Measurements from ENCODE around the gene EXOSC10. TPM values are rescaled to one million over a fixed set of nuclear protein-coding genes. Genes with fewer than 3 reads are reported as not detected.
A peak's percentile ranks its signal among the peaks of the same experiment; 100 is the strongest.
"Not testable (repeated sequence)": the region's sequence is repeated elsewhere in the genome, so short reads cannot be mapped to it uniquely, and the experiment has no call there.

Gene EXOSC10
- total and polyA plus RNA-seq, 2 experiments from 2014 or later, result 55.5 to 72.9 TPM

- TF ChIP-seq ZNF462 (CRISPR knock-in tag; IDR thresholded peaks at IDR 0.05) (no peak), EZH2 (IDR thresholded peaks at IDR 0.05; ENCODE audit: low read depth, unreplicated experiment) (no peak), POLR2AphosphoS5 (IDR thresholded peaks at IDR 0.05; ENCODE audit: low read depth) (no peak), STAT1 (IDR thresholded peaks at IDR 0.05; ENCODE audit: unreplicated experiment) (no peak), NANOG (IDR thresholded peaks at IDR 0.05; ENCODE audit: borderline replicate concordance) (no peak), ZNF114 (CRISPR knock-in tag; IDR thresholded peaks at IDR 0.05) (no peak), CREB1 (CRISPR knock-in tag; IDR thresholded peaks at IDR 0.05; ENCODE audit: low read depth) (no peak), JUNB (IDR thresholded peaks at IDR 0.05; ENCODE audit: unreplicated experiment) (no peak)
These were observed 34.7 kb downstream of the EXOSC10 start (continued) for GRCh38 chr1:11064942-11065341.

- peak; percentile 48 to 49 for TF ChIP-seq CTCF (conservative IDR thresholded peaks at IDR 0.05; ENCODE audit: low read depth in 2 of 2)
- peak; percentile 67 for DNase-seq (ENCODE audit: low spot score)
- Histone ChIP-seq H3K79me2 (replicated peaks; ENCODE audit: insufficient read depth) (peaks cover 12% of the 10 kb centered on the region), H3K36me3 (ENCODE audit: insufficient read depth) (peaks cover 27% of the 10 kb centered on the region), H3F3A (replicated peaks; ENCODE audit: low read depth) (peaks cover 40% of the 10 kb centered on the region)
- H2AFZ ChIP-seq; H3K9me3 Mint-ChIP-seq; H4K20me1 ChIP-seq (replicated peaks; ENCODE audit: insufficient read depth); H3K4me2 ChIP-seq; H3K27ac Mint-ChIP-seq; H3K27ac ChIP-seq (ENCODE audit: low read depth); H3K9me2 ChIP-seq (ENCODE audit: insufficient read depth); H3K4me3 Mint-ChIP-seq; H3K27me3 Mint-ChIP-seq (ENCODE audit: insufficient read depth, low read depth, poor library complexity); H3K27me3 ChIP-seq (ENCODE audit: insufficient read depth); H3K4me3 ChIP-seq; H3K4me1 Mint-ChIP-seq; H3K4me1 ChIP-seq (ENCODE audit: insufficient read depth): not testable (repeated sequence)
- ATAC-seq, result peak; percentile 20
- peaks cover 56% of the 10 kb centered on the region for H3K36me3 Mint-ChIP-seq (ENCODE audit: low read depth)
These were observed 35.6 kb downstream of the EXOSC10 start for GRCh38 chr1:11063937-11064537.
